ENCODE results near the gene CAMK2A. TPM values are rescaled to one million over a fixed set of nuclear protein-coding genes. Genes with fewer than 3 reads are reported as not detected.

Gene CAMK2A
- total RNA-seq, 2 donors from 2014 or later, result 0.50 to 1.0 TPM

DNA sequence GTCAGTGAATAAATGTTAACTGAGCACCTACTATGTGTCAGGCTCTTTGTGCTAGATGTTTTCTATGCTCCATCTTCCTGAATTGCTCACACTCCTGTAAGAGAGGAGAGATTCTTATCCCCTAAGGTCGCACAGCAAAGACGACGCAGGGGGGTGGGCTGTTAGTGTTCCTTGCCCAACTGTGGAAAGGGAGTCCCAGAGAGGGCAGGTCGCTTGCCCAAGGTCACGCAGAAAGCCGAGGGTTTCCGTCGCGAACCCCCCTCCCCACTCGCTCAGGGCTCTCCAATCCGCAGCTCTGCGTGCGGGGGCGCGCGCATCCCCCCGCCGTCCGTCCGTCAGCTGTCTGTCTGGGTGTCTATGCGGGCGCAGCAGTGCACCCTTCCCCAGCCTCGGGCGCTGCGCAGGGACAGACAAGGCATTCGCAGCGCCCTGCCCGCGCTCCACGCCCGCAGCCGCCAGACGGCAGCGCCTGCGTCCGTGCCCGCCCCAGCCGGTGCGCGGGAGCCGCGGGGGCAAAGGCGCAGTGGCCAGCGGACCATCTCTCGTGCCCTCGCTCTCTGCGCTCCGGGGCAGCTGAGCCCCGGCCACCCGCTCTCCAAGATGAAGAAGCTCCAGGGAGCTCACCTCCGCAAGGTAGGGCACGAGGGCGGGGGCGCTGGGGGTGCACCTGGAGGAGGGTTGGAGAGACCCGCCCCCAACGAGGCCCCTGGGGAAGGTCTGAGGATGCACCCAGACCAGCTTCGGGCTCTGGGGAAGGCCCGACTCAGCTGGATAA lies 99.7 kb downstream of the CAMK2A start, which contains the start of gene SLC6A7:
TSS of gene SLC6A7 (plus strand) at position 335 of the 775 bp plus-strand sequence. CDS start at position 601, 266 bp downstream.
- Histone ChIP-seq H3K9me3 (no peaks in the 10 kb centered on the region), H3K4me3 (no peak within 1 kb of the TSS), H3K36me3 (no peaks in the 10 kb centered on the region), H3K27me3 (replicated peaks; ENCODE audit: insufficient read depth) (peaks cover 5% of the 10 kb centered on the region), H3K4me1 (replicated peaks) (no peaks in the 10 kb centered on the region), H3K27ac (no peak within 1 kb of the TSS)
- TF ChIP-seq POLR2AphosphoS5 (IDR thresholded peaks at IDR 0.05), result no peak
- TF ChIP-seq POLR2A (IDR thresholded peaks at IDR 0.05), result no peak
- TF ChIP-seq, protein P1, sequence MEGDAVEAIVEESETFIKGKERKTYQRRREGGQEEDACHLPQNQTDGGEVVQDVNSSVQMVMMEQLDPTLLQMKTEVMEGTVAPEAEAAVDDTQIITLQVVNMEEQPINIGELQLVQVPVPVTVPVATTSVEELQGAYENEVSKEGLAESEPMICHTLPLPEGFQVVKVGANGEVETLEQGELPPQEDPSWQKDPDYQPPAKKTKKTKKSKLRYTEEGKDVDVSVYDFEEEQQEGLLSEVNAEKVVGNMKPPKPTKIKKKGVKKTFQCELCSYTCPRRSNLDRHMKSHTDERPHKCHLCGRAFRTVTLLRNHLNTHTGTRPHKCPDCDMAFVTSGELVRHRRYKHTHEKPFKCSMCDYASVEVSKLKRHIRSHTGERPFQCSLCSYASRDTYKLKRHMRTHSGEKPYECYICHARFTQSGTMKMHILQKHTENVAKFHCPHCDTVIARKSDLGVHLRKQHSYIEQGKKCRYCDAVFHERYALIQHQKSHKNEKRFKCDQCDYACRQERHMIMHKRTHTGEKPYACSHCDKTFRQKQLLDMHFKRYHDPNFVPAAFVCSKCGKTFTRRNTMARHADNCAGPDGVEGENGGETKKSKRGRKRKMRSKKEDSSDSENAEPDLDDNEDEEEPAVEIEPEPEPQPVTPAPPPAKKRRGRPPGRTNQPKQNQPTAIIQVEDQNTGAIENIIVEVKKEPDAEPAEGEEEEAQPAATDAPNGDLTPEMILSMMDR (IDR thresholded peaks at IDR 0.05), result no peak
- no peak for DNase-seq (ENCODE audit: low spot score)
- WGBS, result 7% methylated on average over 38 of the region's 58 CpGs
- intact Hi-C loops (cut with DNase I), result no loop called here

DNA sequence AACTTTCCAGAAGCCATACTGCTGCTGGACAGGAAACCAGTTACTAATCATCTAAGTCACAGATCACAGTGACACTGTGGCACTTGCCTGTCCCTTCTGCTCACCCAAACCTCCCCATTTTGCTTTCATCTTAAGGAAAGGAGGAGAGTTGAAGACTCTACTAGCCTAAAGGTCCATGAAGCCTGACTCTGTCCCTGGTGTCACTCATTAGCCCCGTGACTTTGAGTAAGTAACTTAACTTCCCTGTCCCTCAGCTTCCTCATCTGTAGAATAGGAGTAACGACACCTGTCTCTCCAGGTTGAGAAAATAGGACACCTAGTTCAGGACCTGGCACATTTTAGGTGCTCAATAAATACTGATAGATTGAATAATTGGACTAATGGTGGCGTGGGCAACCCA lies 100.2 kb downstream of the CAMK2A start:
- H3K36me3 ChIP-seq, result no peaks in the 10 kb centered on the region
- no peak overlapping the region for H3K27ac ChIP-seq
- 94% methylated on average over 3 of the region's 3 CpGs for WGBS
- TF ChIP-seq POLR2A (IDR thresholded peaks at IDR 0.05) (no peak), POLR2AphosphoS5 (IDR thresholded peaks at IDR 0.05) (no peak)
- TF ChIP-seq, protein P1 (IDR thresholded peaks at IDR 0.05), result no peak
- no peak overlapping the region for H3K4me3 ChIP-seq
- DNase-seq (ENCODE audit: low spot score), result no peak
- no peaks in the 10 kb centered on the region for H3K9me3 ChIP-seq
- peaks cover 5% of the 10 kb centered on the region for H3K27me3 ChIP-seq (replicated peaks; ENCODE audit: insufficient read depth)
- no peaks in the 10 kb centered on the region for H3K4me1 ChIP-seq (replicated peaks)
- intact Hi-C loops (cut with DNase I), result no loop called here

DNA sequence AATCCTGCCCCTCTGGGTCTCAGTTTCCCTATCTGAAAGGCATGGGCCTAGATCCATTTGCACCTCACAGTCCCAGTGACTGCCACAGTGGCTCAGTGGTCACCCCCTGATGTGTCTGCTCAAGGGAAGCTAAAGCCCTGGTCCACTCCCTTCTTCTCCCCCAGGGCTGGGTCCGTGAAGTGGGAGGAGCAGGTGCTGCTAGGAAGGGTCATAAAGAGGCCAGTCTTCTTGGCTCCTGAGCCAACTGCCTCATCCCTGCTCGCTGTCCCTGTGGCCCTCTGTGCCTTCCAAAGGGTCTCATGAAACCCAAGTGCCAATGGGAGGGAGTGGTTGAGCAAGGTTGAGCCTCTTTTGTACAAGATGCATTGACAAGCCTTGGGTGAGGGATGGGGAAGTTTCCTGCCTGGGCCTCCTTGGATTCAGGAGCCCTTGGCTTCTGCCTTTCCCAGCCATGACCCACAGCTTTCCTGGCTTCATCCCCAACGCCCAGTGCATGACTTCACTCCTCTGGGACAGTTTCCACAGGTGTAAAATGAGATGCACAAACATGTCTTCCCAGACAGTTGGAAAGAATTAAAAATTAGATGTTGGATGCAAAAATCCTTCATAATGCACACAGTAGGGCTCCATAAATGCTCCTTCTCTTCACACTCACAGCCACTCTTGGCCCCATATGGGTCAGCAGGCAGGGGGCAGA lies 101.3 kb downstream of the CAMK2A start:
- H3K27me3 ChIP-seq (replicated peaks; ENCODE audit: insufficient read depth), result peaks cover 5% of the 10 kb centered on the region
- no peak for TF ChIP-seq POLR2AphosphoS5 (IDR thresholded peaks at IDR 0.05)
- TF ChIP-seq POLR2A (IDR thresholded peaks at IDR 0.05), result no peak

DNA sequence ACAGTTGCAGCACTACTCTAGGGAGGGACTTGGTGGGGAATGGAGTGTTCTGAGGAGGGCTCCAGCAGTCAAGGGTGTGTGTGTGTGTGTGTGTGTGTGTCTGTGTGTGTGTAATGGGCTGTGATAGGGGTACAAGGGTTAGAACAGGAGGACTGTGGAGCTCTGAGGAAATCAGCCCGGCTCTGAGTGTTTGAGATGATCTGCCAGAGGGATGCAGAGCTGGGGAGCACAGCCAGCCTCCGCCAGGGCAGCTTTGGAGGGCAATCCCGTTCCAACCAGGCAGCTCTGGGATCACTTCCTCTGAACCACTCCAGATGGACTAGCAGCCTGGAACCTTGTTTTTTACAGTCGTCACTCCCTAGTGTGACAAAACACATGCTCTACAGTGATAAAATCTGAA lies 102.7 kb downstream of the CAMK2A start:
- Histone ChIP-seq H3K4me3 (no peak overlapping the region), H3K27ac (no peak overlapping the region), H3K4me1 (replicated peaks) (no peaks in the 10 kb centered on the region), H3K9me3 (no peaks in the 10 kb centered on the region), H3K36me3 (no peaks in the 10 kb centered on the region), H3K27me3 (replicated peaks; ENCODE audit: insufficient read depth) (peaks cover 5% of the 10 kb centered on the region)
- TF ChIP-seq POLR2A (IDR thresholded peaks at IDR 0.05), result no peak
- TF ChIP-seq, protein P1 (IDR thresholded peaks at IDR 0.05), result no peak
- no peak for TF ChIP-seq POLR2AphosphoS5 (IDR thresholded peaks at IDR 0.05)
- DNase-seq (ENCODE audit: low spot score), result no peak
- intact Hi-C loops (cut with DNase I), result no loop called here
- WGBS, result 61% methylated on average over 4 of the region's 4 CpGs

More for the DNA sequence above, 101.3 kb downstream of the CAMK2A start:
- intact Hi-C loops (cut with DNase I), result no loop called here
- Histone ChIP-seq H3K9me3 (no peaks in the 10 kb centered on the region), H3K36me3 (no peaks in the 10 kb centered on the region), H3K27ac (no peak overlapping the region), H3K4me1 (replicated peaks) (no peaks in the 10 kb centered on the region), H3K4me3 (no peak overlapping the region)
- no peak for DNase-seq (ENCODE audit: low spot score)
- WGBS, result 62% methylated on average over 3 of the region's 3 CpGs

DNA sequence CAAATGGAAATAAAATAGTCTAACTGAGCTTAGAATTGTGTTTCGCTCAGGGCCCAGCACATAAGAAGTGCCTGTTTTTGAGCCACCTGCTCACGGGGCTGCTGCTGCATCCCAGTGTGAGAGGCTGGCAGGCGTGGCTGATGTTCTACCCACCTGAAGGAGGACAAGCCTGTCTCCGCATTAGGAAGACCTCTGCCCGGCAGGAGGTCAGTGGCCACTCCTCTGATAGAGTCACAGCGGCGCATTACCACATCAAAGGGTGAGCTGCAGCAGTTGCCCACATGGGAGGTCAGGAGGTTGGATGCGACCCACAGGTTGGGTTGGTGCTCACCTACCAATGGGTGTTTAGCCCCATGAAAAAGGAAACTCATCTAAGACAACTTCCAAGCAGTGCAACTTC lies 103.4 kb downstream of the CAMK2A start:
- no peaks in the 10 kb centered on the region for H3K36me3 ChIP-seq
- no peaks in the 10 kb centered on the region for H3K9me3 ChIP-seq
- no peak for TF ChIP-seq POLR2A (IDR thresholded peaks at IDR 0.05)
- TF ChIP-seq, protein P1 (IDR thresholded peaks at IDR 0.05), result no peak
- no peak for TF ChIP-seq POLR2AphosphoS5 (IDR thresholded peaks at IDR 0.05)
- no peak for DNase-seq (ENCODE audit: low spot score)
- peaks cover 5% of the 10 kb centered on the region for H3K27me3 ChIP-seq (replicated peaks; ENCODE audit: insufficient read depth)
- intact Hi-C loops (cut with DNase I), result no loop called here
- 96% methylated on average over 8 of the region's 8 CpGs for WGBS
- H3K4me3 ChIP-seq, result no peak overlapping the region
- no peak overlapping the region for H3K27ac ChIP-seq
- no peaks in the 10 kb centered on the region for H3K4me1 ChIP-seq (replicated peaks)
